HPDE6-E6E7 (cell line): ENCODE results near the gene SPAG16.

Experiments
- DNase-seq: peaks from one replicate; pipeline ENCODE4 v3.0.0; 2011; ENCODE audit warnings: missing footprints; ENCODE audit errors: extremely low spot score

Gene SPAG16

DNA sequence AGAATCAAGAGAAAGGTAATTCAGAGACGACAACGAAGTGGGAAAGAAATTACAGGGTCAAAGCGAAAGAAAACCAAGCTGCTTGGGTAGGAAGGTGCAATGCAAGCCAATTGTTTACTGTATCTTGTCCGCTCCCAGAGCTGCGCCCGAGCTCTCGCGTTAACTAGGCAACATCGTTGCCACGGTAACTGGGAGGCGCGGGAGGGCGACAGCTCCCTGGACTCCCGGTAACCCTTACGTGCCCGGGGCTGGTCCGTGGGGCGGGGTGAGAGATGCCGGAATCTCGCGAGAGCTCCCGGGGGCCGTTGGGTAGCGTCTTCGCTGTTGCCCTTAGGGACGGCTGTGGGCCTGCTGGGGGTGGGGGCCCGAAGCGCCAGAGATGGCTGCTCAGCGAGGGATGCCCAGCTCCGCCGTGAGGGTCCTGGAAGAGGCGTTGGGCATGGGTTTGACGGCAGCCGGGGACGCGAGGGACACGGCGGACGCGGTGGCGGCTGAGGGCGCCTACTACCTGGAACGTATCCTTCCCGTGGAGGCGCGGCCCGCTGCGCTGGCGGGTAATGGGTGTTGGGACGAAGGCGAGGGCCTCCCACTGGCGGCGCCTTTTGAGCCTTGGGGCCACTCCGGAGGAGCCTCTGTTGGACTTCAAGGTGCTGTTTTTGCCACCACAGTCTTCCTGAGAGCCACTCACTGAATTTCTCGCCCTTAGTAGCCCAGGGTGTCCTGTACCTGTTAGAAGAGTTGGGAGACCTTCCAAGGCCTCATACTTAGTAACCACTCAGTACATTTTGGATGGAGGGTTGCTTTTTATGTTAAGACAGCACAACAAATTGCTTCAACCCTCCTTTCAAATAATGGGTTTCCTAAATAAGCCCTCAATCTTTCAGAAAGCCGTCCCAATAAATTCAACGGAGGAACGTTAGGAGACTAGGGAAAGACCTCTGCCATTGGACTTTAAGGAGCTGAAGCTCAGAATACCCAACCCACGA is at the start of gene SPAG16:
Gene SPAG16, plus strand, starts transcription at position 360 of the 986 bp plus-strand sequence.
- DNase-seq = peak; percentile 96

DNA sequence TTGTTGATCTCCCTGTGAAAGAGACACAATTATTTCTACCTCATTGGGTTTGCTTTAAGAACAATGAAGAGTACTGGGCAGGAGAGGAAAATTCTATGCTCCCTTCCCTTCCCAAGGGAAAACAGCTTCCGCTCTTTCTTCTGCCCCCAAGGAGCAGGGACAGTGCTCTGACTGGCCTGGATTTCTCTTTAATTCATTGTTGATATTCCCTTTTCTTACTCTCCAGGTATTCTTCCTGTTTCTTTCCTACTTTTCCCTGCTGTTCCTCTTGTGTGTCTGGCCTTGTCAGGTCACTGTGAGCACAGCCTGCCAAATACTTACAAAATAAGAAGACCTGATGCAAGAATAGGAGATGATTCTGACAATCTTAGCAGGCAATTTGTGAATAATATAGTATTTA is 49.6 kb upstream of the SPAG16 start:
- DNase-seq = no peak

DNA sequence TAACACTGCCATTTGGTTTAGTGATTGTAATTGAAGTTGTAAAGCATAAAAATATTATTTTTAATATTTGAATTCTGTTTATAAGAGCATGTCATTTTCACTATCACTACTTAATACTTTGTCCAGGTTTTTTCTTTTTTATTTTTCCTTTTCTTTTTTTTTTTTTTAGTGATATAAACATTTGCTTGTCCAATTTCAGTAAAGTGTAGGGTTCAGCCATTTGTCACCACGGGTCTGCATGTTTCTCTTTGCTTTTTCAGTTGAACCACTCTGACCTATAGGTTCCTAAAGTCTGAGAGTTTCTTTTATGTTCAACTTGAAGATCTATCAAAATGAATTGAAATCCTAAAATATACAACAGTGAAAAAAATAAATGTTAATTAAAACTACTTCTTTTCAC is 48.5 kb upstream of the SPAG16 start:
- DNase-seq = no peak

DNA sequence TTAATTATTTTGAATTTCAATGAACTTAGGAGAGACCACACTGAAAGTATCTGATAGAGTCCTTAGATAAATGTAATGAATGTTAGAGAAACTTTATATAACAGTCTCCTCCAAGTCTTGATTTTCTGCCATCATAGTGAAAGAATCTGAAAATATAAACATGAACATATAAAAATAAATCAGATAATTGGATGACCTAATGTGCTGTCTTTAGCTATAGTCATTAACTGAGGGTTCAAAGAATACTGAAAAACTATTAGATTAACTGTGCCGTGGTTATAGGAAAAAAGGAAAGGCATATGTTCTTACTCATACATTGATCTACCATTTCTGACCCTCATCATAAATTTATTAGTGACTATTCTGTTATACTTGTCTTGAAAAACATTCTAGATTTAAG is 47.0 kb upstream of the SPAG16 start:
- DNase-seq = no peak

DNA sequence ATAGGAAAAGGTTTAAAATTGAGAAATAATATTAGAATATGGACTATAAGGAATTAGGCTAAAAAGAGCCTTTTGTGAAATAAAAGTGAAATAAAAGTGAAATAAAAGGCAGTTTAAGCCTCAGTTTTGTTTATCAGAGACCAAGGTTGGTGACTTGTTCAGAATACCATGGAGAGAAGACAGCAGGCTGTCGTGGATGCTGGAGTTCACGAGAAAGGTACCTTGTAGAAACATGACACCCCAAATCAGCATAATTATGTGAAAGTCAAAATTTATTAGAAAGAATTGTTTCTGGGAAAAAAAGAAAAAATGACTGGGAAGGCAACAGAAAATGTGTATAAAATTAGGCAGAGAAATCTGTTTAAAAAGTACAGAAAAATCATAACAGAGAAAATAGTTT is 46.5 kb upstream of the SPAG16 start:
- no peak for DNase-seq

DNA sequence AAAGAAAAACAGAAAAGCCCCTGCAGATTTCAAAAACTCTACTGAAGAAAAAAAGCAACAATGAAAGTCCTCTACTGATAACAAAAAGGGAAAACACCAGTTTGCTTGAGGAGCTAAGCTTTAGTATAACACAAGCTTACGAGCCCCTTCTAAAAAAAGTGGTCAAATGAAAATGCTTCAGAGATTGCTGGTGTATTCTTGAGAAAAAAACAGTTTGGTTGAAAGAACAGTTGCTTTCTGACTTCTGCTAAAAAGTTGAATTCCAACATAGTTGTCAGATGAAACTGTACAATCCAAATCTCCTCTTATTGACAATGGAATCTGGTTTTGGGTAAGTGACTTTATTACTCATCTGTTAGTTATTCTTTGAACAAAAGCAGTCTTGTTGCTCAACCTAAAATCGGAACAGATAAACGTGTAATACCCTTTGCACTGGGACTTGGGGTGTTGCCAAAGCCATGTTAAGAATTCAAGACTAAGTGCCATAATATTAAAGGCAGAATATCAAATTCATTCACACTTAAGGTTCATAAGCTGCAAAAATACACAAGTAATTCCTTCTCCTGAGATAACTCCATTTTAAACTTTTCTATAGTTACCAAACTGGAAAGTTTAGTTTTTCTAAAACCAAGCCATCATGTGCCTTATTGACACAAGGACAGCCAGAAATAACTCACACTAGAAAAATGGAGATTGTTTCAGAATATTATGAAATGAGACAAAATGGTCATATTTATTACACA is 45.3 kb upstream of the SPAG16 start:
- no peak for DNase-seq

DNA sequence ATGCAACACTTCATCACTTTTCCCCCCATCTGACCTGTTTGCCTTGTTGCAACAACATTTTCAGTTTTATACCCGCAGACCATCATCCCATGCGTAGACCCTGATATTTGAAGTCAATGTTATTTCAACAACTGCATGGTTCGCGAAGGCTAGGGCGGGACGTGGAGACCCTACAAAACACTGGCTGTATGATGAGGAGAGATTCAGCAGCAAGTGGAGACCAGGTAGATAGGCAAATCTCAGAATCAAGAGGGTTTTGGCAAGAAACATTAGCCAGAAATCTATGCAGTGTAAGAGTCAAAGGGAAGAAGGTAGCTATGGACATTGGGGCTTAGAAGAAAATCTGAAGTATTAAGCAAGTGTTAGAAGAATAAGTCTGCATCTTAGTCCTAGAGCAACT is 42.4 kb upstream of the SPAG16 start:
- DNase-seq = no peak

DNA sequence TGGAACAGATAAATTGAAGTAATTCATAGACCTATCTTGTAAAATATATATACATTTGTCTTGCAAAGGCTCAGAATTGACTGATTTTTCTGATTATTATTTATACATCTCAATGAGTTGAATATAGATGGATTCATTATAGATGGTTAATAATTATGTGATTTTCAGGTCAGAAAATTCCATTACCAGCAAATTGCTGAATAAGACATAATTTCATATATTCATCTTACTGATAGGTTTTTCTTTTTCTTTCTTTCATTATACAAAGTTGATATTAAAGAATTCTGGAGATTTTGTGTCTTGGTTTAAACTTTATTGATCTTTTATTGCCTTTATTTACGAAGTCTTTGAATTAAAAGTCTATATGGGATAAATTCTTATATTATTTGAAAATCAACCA is 41.6 kb upstream of the SPAG16 start:
- no peak for DNase-seq

DNA sequence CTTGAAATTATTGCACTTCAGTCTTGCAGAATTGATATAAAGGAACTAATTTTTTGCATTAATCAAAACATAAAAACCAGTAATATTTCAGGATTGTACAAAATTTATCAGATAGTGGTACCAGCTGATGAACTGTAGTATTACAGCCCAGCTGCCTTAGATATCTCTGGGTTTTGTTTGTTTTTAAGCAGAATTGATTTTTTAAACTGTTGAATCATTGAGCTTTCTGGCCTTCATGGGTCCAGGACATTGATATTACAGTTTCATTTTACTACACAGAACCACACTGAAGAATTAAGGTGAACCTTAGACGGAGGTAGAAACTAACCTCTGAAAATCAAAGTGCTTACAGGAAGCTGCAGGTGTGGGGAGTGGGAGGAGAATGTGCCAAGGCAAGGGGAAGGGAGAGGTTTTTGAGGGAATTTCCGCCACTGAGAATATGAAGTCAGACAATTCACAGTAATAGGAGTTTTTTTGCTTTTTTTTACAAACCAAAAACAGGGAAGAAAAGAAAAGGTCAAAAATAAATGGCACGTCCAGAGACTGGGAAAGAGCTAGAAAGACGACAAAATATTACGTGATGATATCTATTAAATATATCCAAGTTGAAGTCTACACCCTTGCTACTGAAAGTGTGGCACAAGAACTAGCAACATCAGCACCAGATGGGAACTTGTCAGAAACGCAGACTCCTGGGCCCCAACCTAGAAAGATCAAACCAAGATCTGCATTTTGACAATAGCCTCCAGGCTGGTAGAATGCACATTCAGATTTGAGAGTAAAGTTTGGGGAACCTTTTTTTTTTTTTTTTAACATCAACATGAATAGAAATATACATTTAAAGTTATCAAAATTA is 40.8 kb upstream of the SPAG16 start:
- DNase-seq = no peak

DNA sequence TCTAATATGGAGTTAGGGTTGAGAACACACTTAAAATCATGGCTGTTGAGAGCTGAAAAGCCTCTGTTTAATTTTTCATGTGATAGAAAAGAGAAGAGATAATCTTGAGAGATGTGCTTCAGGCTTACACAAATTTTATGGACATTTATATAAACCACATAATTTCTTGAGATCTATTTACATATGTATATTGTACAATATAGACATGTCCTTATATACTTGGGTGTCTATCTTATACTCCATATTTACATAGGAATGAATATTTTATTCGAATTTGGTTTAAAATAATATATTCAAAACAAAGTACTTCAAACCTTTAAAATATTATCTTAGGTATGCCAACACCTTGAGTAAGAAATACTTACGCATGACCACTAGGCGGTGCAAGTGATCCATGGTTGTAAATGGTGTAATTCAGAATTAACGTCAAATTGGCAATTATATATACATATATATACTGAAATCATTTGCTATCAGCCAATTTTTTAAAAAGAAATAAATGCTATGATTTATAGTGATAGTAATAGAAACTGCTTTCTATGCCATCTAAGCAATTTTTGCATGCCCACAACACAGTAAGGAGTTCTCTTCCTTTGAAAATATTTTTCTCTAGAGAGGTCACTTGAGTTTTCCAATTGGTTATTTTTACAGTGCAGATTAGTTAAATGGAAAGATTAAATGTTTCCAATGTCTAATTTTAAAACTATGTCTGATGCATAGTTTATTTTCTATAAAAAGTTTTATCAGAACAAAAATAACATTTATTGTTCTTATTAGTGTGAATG is 37.6 kb upstream of the SPAG16 start:
- no peak for DNase-seq

DNA sequence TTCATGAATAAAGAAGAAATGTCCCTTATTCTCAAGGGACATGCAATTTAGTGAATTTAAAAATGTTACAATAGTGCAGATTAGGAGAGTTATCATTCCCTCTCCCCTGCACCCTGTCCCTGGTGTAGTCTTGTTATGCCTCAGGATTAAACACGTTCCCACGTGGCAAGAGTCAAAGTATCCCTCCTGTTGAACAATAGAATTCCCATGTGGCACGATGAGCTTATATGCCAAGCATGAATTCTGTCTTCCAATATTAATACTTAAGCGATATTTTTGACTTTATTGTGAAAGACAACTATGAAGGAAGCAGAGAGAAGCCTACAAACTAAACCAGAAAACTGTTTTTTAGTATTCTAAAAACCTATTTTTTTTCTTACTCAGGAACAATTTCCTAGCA is 36.7 kb upstream of the SPAG16 start:
- no peak for DNase-seq

DNA sequence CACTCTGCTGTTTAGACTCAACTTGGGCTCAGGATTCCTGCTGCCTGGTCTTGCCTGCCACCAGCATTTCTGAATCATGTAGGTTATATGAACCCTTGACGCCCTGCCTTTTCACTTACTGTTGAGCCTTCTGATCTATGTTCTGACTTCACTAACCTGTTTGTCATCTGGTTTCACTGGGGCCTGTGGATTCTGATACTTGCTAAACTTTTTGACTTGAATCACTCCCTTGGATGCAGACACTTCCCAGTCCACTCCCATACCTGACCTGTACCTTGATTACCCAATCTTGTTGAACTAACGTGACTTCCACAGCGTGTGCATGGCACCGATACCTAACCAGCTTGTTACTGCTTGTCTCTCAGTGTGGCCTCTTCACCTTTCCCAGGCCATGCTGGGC is 35.6 kb upstream of the SPAG16 start:
- peak; percentile 32 for DNase-seq

DNA sequence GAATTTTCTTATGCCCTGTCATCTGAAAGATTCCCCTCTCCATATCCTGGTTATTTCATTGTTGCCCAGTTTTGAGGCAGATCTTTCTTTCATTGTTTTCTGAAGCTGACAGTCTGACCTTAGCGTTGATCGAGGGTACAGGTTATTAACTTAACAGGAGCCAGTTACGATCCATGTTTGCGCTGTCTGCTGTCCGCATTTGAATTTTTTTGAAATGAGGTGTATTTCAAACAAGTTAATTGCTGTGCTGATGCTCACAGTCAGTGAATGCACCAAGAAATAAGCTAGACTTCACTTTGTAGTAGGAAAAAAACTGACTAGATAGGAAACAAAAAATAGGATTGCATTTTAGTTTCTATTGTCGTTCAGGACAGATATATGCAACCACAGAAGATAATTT is 34.8 kb upstream of the SPAG16 start:
- DNase-seq = no peak

DNA sequence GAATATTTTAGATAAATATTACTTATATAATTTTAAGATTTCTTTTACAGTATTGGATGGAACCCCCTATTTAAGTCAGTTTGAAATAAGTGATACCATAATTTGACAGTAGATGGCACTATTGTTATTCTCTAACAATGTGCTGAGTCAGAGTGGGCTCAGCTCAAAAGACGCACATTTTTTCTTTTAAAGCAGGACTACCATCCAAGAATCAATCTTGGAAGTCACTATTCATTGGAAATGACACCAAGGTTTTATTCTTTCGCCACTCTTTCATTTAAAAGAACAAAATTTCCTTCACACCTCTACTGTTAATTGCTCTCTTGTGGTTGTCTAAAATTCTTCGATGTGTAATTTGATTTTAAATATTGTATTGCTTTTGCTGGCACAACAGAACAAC is 32.6 kb upstream of the SPAG16 start:
- DNase-seq = peak; percentile 23

DNA sequence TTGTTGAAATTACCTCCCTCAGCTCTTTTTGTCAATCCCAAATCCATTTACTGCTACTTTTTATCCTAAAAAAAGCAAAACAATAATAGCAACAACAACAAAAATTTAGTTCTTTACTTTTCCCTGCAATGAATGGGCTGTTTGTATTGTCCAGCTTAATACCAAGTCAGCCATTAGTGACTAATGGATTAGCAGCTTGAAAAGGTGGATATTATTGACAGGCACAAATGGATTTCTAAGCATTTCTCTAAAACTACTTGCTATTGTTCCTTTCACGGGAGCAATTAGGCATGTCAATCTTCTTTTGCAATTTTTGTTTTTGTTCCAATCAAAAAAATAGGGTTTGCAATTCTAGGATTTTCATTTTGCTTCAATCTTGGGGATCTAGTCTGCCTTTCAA is 32.1 kb upstream of the SPAG16 start:
- DNase-seq = no peak

DNA sequence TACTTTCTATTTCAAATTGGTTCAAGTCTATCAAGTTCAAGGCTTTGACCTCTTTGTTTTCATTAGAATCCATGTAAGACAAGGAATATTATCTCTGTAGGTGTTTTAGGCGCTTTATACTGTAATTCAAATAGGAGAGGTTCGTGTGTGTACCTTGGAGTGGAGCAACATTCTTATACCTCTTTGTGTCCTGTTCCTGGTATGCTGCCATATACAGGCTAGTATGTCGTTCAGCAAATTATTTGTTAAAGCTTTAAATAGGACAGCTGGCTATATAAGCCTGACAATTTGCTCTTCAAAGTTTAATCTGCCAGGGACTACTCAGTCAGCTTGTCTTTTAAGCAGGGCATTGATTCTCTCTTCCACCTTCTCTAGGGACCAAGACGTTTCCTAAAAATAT is 31.1 kb upstream of the SPAG16 start:
- no peak for DNase-seq

DNA sequence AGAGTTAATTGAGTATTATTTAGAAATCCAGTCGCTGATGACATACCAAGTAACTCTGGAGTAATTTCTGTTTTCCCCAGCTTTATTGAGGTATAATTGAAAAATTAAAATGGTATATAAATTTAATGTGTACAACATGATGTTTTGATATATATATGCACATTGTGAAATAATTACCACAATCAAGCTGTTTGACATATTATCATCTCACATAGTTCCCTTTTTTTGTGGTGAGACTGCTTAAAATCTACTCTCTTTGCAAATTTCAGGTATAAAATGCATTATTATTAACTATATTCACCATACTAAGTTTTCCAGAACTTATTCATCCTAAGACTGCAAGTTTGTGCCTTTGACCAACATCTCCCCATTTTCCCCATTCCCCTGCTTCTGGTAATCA is 25.0 kb upstream of the SPAG16 start:
- DNase-seq = no peak

DNA sequence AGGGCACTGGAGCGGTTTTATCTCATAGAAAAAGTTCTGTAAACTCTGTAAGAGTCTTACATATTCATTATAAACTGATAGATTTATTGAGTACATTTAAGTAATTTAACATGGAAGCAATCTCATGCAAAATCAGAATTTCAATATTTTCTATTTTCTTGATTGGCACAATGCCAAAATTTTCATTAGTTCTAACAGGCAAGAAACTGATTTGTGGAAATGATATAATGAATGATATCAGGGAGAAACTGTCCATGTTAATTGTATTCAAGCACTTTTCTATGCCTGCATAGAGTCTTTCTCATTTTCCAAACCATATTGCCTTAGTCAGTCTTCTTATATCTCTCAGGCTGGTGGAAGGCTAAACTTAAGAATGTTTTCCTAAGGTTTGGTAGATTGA is 23.0 kb upstream of the SPAG16 start:
- DNase-seq = no peak

DNA sequence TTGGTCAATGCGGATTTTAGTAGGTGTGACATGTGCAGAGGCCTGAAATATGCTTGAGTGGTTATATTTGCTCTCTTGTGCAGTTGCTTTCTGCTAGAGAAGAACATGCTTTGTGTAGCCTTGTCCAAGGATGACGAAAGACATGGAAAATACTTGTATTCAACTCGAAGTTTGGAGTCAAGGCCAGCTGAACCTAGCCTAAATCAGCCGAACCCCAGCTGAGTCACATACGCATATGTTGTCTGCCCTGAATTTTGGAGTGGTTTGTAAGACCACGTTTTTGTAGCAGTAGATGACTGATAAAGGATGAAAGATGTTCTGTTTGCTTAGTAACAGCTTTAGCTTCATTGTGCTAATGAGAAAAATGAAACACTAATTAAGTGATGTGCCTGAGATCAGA is 22.5 kb upstream of the SPAG16 start:
- no peak for DNase-seq

DNA sequence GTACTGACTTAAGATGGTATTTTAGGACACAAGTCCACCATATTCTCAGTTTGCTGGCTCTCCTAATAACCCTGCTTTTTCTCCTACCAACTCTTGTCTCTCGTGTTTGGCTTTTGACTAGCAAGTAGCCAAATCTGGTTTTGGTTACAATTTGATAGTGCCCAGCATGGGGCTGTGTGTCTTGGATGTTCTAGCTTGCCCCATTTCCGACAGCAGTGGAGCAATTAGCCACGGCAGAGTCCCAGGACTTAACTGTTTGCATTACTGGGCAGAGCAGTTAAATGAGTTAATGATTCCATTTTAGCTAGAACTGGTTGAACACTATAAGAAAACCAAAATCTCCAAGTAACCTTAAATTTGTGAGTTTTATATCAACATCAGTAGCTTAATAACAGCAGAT is 18.6 kb upstream of the SPAG16 start:
- DNase-seq = no peak

DNA sequence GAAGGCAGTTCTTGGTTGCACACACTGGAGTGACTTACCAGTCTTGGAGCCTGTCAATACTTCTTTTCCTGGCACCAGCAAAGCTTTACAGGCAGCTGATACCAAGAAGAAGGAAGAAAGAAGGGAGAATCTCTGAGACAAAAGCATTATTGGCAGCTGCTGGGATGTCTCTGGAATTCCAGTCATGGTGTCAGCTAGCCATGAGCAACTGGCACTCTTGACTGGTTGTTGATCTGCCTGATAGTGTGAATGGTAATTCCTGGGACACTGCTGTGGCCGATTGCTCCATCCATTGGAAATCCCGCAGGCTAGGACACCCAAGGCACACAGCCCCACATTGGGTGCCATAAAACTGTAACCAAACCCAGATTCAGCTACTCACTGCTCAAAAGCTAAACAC is 17.8 kb upstream of the SPAG16 start:
- no peak for DNase-seq
